K562 (cell line): ENCODE data around the gene SCGB1A1. TPM values are rescaled to one million over a fixed set of nuclear protein-coding genes. Genes with fewer than 3 reads are reported as not detected.

Experiments
- ARHGAP35 ChIP-seq: fragments of 450-650 bp; IDR thresholded peaks from 2 replicates; pipeline ENCODE4 v1.6.1; 2018; ENCODE audit not compliant: partially characterized antibody
- ARNT ChIP-seq, 2 experiments: fragments of 450-650 bp; IDR thresholded peaks; 2 replicates each; pipeline ENCODE4 v1.6.1; 2016; ENCODE audit warnings: mild to moderate bottlenecking in 1 of 2
- BRD4 ChIP-seq: fragments of 200-600 bp; sonication (generic); IDR thresholded peaks from 2 replicates; pipeline ENCODE4 v1.6.1; 2017; ENCODE audit warnings: inconsistent platforms
- C11orf30 ChIP-seq: fragments of 450-650 bp; IDR thresholded peaks from 2 replicates; pipeline ENCODE4 v1.6.1; 2016; ENCODE audit warnings: low read depth, mild to moderate bottlenecking
- CHD4 ChIP-seq: fragments of 200-600 bp; sonication (generic); IDR thresholded peaks from 3 replicates; pipeline ENCODE4 v1.6.1; 2012; ENCODE audit warnings: low read depth, mild to moderate bottlenecking, mixed read lengths, low read length, inconsistent platforms; ENCODE audit not compliant: insufficient read depth, insufficient replicate concordance, poor library complexity, severe bottlenecking
- FOSL1 ChIP-seq: fragments of 200-800 bp; sonication (Bioruptor generic); conservative IDR thresholded peaks from 2 replicates; pipeline ENCODE4 v1.6.1; 2016; ENCODE audit warnings: missing genetic modification characterization, missing compliant biosample characterization
- HMG20A ChIP-seq: fragments of 450-650 bp; formaldehyde crosslinking; conservative IDR thresholded peaks from 2 replicates; pipeline ENCODE4 v1.4.0; 2020; ENCODE audit warnings: mild to moderate bottlenecking, mixed read lengths
- KLF10 ChIP-seq: fragments of 250-450 bp; sonication (Bioruptor Pico); IDR thresholded peaks from 2 replicates; pipeline ENCODE4 v1.6.1; 2021; ENCODE audit warnings: matching md5 sums
- MTA3 ChIP-seq: fragments of 450-650 bp; formaldehyde crosslinking; IDR thresholded peaks from 2 replicates; pipeline ENCODE4 v1.6.1; 2017; ENCODE audit warnings: mild to moderate bottlenecking, borderline replicate concordance
- MTF1 ChIP-seq: fragments of 250-450 bp; sonication (Bioruptor Pico); IDR thresholded peaks from 2 replicates; pipeline ENCODE4 v1.9.0; 2021; ENCODE audit warnings: moderate library complexity, mild to moderate bottlenecking, inconsistent platforms, borderline replicate concordance
- NCOA1 ChIP-seq: fragments of 450-650 bp; IDR thresholded peaks from 2 replicates; pipeline ENCODE4 v1.6.1; 2016; ENCODE audit warnings: low read depth
- NCOA2 ChIP-seq, 2 experiments: fragments of 450-650 bp; IDR thresholded peaks; 2 replicates each; pipeline ENCODE4 v1.6.1; 2018; ENCODE audit warnings: mild to moderate bottlenecking in 2 of 2, moderate library complexity in 1 of 2; ENCODE audit not compliant: partially characterized antibody in 2 of 2
- PHF8 ChIP-seq: fragments of 200-600 bp; sonication (generic); IDR thresholded peaks from 2 replicates; pipeline ENCODE4 v1.6.1; 2012; ENCODE audit warnings: mixed run types, mild to moderate bottlenecking, inconsistent platforms, low read length, moderate library complexity, borderline replicate concordance
- SMARCC2 ChIP-seq: fragments of 450-650 bp; IDR thresholded peaks from 2 replicates; pipeline ENCODE4 v1.6.1; 2017; ENCODE audit warnings: antibody characterized with exemption, moderate library complexity, mild to moderate bottlenecking, low read depth
- TCF7L2 ChIP-seq: fragments of 150-350 bp; IDR thresholded peaks from 2 replicates; pipeline ENCODE4 v1.6.1; 2016; ENCODE audit warnings: low read depth, mild to moderate bottlenecking, low read length, moderate library complexity
- ZC3H4 ChIP-seq: sonication (generic); formaldehyde crosslinking; IDR thresholded peaks from 2 replicates; pipeline ENCODE4 v1.9.0; 2021; ENCODE audit warnings: missing genetic modification reagents, borderline replicate concordance
- ZNF184 ChIP-seq: sonication (generic); formaldehyde crosslinking; IDR thresholded peaks from 2 replicates; pipeline ENCODE4 v1.5.0; 2020; ENCODE audit warnings: missing genetic modification reagents
- ZNF253 ChIP-seq: fragments of 250-450 bp; sonication (Bioruptor Pico); conservative IDR thresholded peaks from 2 replicates; pipeline ENCODE4 v1.6.1; 2021; ENCODE audit warnings: mild to moderate bottlenecking
- ZNF583 ChIP-seq: fragments of 250-450 bp; sonication (Bioruptor Pico); IDR thresholded peaks from 2 replicates; pipeline ENCODE4 v1.4.0; 2020
- polyA plus RNA-seq, 8 experiments: library from polyadenylated mRNA; depleted of rRNA in 4 of 8; stranded (reverse) in 5 of 8; unstranded in 3 of 8; fragments of >200 nt; fragmentation: Nextera tagmentation in 2 of 8; fragmentation: Illumina TruSeq in 1 of 8; extraction: Ambion mirVana in 2 of 8; extraction: Trizol in 1 of 8; gene quantifications; 2 replicates each; pipeline versions ENCODE4 v1.2.1 to v1.2.3, GENCODE V29; 2011 to 2014; ENCODE audit warnings: inconsistent platforms in 1 of 8, missing spikeins in 1 of 8
- total RNA-seq, 7 experiments: library from RNA; depleted of rRNA in 6 of 7; stranded (reverse); fragments of >200 nt in 6 of 7; fragmentation: Illumina TruSeq in 2 of 7; extraction: Trizol in 2 of 7; gene quantifications; 2 replicates each; pipeline versions ENCODE4 v1.2.1 to v1.2.3, GENCODE V29; 2011 to 2021; ENCODE audit warnings: low replicate concordance in 1 of 7
- TF ChIP-seq, protein P1 (sequence below), 2 experiments: fragments of 450-650 bp in 1 of 2; sonication (generic) in 1 of 2; formaldehyde crosslinking in 1 of 2; IDR thresholded peaks in 1 of 2; conservative IDR thresholded peaks in 1 of 2; 2 replicates each; pipeline versions ENCODE4 v1.6.1 to v1.8.1; 2016 to 2023; ENCODE audit warnings: mild to moderate bottlenecking in 2 of 2, moderate library complexity in 2 of 2, inconsistent platforms in 1 of 2, missing genetic modification reagents in 1 of 2
- TF ChIP-seq, protein P2 (sequence below): sonication (generic); formaldehyde crosslinking; IDR thresholded peaks from 2 replicates; pipeline ENCODE4 v1.8.0; 2022; ENCODE audit warnings: missing genetic modification reagents, mild to moderate bottlenecking, borderline replicate concordance
- TF ChIP-seq, protein P3 (sequence below): sonication (generic); IDR thresholded peaks from 2 replicates; pipeline ENCODE4 v1.6.1; 2016
- TF ChIP-seq, protein P4 (sequence below), 2 experiments: fragments of 450-650 bp; conservative IDR thresholded peaks; 2 replicates each; pipeline ENCODE4 v1.6.1; 2017; ENCODE audit warnings: mild to moderate bottlenecking in 2 of 2, moderate library complexity in 2 of 2

Gene SCGB1A1
- total and polyA plus RNA-seq, 9 of the 15 experiments (the other 6 are each of a cell fraction or from before 2014, with no cell fraction given): 0.55 TPM; not detected in 8

DNA sequence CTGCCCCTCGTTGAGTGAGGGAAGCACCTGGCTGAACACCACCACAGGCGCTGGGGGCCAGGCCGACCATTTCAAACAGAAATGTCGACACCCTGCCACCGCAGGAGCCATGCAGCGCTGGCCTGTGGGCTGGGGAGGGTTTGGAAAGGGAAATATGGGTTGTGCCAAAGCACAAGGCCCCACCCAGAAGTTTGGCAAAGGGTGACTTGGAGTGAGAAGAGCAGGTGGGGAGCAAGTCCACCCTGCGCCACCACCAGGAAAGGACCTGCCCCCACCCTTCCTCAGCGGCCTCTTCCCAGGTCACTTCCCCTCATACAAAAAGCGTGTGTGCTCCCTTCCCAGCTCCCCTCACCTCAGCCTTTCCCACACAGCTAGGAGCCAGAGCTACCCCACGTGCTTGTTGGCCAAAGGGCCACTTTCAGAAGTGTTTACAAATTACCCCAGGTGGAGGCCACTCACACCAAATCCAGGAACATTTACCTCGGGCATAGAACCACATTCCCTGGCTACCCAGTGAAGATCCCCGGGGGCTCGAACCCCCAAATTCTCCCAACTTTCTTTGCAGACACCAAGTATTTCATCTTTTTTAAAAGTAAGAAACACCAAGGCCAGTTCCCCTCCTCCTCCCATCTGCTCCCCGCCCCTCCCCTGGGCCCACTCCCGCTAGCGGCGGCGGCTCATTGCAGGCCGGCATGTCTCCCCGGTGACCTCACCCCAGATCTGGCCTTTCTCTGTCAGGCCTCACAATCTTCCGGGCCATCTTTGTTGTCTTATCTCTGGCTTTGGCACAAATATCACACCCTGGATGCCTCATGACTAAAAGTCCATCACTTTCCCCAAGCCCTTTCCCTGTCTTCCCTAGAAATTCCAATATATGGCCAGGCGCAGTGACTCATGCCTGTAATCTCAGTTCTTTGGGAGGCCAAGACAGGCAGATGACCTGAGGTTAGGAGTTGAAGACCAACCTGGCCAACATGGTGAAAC is 20.5 kb upstream of the SCGB1A1 start (continued):
- TF ChIP-seq CHD4 (no peak), FOSL1 (tag) (peak; percentile 94), ZC3H4 (CRISPR knock-in tag) (0 out of 2 replicates have a peak, but pooled peaks have one; percentile 47), MTA3 (peak; percentile 15; the same call in 1 of the 2 replicates), ZNF583 (CRISPR knock-in tag) (peak; percentile 50; the same call in 1 of the 2 replicates), ZNF184 (CRISPR knock-in tag) (no peak), PHF8 (no peak; the same call in 1 of the 2 replicates), KLF10 (CRISPR knock-in tag) (no peak), SMARCC2 (peak; percentile 71; the same call in 1 of the 2 replicates), C11orf30 (no peak), ARNT (IDR thresholded peaks at IDR 0.05) (0 out of 4 replicates have a peak, but pooled peaks of 1 of the 2 experiments have one; percentile 31), BRD4 (no peak; the same call in 1 of the 2 replicates), MTF1 (no peak), ZNF253 (CRISPR knock-in tag) (no peak), HMG20A (CRISPR knock-in tag) (no peak), ARHGAP35 (no peak), NCOA2 (IDR thresholded peaks at IDR 0.05; ENCODE audit: partially characterized antibody in 2 of 2) (no peak), NCOA1 (peak; percentile 19; the same call in 1 of the 2 replicates), TCF7L2 (no peak)
- TF ChIP-seq, protein P1, sequence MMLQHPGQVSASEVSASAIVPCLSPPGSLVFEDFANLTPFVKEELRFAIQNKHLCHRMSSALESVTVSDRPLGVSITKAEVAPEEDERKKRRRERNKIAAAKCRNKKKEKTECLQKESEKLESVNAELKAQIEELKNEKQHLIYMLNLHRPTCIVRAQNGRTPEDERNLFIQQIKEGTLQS (IDR thresholded peaks at IDR 0.05): peak; percentile 95
- TF ChIP-seq, protein P1 (CRISPR knock-in tag; conservative IDR thresholded peaks at IDR 0.05): no peak
- TF ChIP-seq, protein P2, sequence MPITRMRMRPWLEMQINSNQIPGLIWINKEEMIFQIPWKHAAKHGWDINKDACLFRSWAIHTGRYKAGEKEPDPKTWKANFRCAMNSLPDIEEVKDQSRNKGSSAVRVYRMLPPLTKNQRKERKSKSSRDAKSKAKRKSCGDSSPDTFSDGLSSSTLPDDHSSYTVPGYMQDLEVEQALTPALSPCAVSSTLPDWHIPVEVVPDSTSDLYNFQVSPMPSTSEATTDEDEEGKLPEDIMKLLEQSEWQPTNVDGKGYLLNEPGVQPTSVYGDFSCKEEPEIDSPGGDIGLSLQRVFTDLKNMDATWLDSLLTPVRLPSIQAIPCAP: no peak
- TF ChIP-seq, protein P3, sequence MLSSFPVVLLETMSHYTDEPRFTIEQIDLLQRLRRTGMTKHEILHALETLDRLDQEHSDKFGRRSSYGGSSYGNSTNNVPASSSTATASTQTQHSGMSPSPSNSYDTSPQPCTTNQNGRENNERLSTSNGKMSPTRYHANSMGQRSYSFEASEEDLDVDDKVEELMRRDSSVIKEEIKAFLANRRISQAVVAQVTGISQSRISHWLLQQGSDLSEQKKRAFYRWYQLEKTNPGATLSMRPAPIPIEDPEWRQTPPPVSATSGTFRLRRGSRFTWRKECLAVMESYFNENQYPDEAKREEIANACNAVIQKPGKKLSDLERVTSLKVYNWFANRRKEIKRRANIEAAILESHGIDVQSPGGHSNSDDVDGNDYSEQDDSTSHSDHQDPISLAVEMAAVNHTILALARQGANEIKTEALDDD: no peak
- TF ChIP-seq, protein P4, sequence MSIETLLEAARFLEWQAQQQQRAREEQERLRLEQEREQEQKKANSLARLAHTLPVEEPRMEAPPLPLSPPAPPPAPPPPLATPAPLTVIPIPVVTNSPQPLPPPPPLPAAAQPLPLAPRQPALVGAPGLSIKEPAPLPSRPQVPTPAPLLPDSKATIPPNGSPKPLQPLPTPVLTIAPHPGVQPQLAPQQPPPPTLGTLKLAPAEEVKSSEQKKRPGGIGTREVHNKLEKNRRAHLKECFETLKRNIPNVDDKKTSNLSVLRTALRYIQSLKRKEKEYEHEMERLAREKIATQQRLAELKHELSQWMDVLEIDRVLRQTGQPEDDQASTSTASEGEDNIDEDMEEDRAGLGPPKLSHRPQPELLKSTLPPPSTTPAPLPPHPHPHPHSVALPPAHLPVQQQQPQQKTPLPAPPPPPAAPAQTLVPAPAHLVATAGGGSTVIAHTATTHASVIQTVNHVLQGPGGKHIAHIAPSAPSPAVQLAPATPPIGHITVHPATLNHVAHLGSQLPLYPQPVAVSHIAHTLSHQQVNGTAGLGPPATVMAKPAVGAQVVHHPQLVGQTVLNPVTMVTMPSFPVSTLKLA (conservative IDR thresholded peaks at IDR 0.05): peak; percentile 33 to 53; a peak in 2 of 4 replicates
